Fibroblast of the aortic adventitia (primary cell): Measurements from ENCODE around the gene ROM1. TPM values are rescaled to one million over a fixed set of nuclear protein-coding genes. Genes with fewer than 3 reads are reported as not detected.
"Not testable (repeated sequence)": the region's sequence is repeated elsewhere in the genome, so short reads cannot be mapped to it uniquely, and the experiment has no call there.

Experiments
- DNase-seq: peaks from one replicate; pipeline ENCODE4 v3.0.0-alpha.2; 2010; ENCODE audit warnings: low read depth
- H3K4me3 ChIP-seq: 2 replicates; pipeline ENCODE4 v1.5.1; 2011; ENCODE audit warnings: low read depth, mild to moderate bottlenecking, control low read depth, low read length, moderate library complexity
- CTCF ChIP-seq: IDR thresholded peaks from 2 replicates; pipeline ENCODE4 v1.5.1; 2011; ENCODE audit warnings: mild to moderate bottlenecking, low read length, control low read depth, inconsistent platforms; ENCODE audit not compliant: insufficient read depth
- total RNA-seq: library from RNA; depleted of rRNA; stranded (reverse); fragments of >200 nt; gene quantifications from 2 replicates; pipeline ENCODE4 v1.2.3, GENCODE V29; 2012; ENCODE audit warnings: low replicate concordance

The ROM1 gene
- 4.6 and 26.4 TPM in 2 replicates for total RNA-seq

- H3K4me3 ChIP-seq, result peak within 1 kb of the TSS; percentile 86
Observed at GRCh38 chr11:62612366-62613290, at the start of gene ROM1, which contains the start of gene EML3. TSS of gene ROM1 (plus strand) at chr11:62613257. CDS start at chr11:62613282, 25 bp downstream. TSS of gene EML3 (minus strand) at chr11:62612775. CDS start at chr11:62612457, 318 bp downstream.

GRCh38 chr11:62565100-62565802, 47.8 kb upstream of the ROM1 start:
- no peak for DNase-seq
- no peak overlapping the region for H3K4me3 ChIP-seq
- no peak for TF ChIP-seq CTCF

More at GRCh38 chr11:62612366-62613290, at the start of gene ROM1, which contains the start of gene EML3:
- peak; percentile 87 for DNase-seq
- TF ChIP-seq CTCF, result peak; percentile 70

GRCh38 chr11:62566247-62566646, 46.8 kb upstream of the ROM1 start:
- DNase-seq, result no peak
- TF ChIP-seq CTCF, result no peak
- H3K4me3 ChIP-seq, result no peak overlapping the region

GRCh38 chr11:62567018-62567633, 45.9 kb upstream of the ROM1 start:
- DNase-seq, result no peak
- H3K4me3 ChIP-seq, result no peak overlapping the region
- TF ChIP-seq CTCF, result no peak

- H3K4me3 ChIP-seq, result no peak overlapping the region
- DNase-seq, result no peak
- no peak for TF ChIP-seq CTCF
Observed at GRCh38 chr11:62569611-62570010, 43.4 kb upstream of the ROM1 start.

- not testable (repeated sequence) for H3K4me3 ChIP-seq, DNase-seq
Observed at GRCh38 chr11:62570903-62571302, 42.2 kb upstream of the ROM1 start.

GRCh38 chr11:62571493-62571892, 41.6 kb upstream of the ROM1 start:
- not testable (repeated sequence) for H3K4me3 ChIP-seq, DNase-seq
